ENCODE data around the gene ANKS3. TPM values are rescaled to one million over a fixed set of nuclear protein-coding genes. Genes with fewer than 3 reads are reported as not detected.

The ANKS3 gene
- total and polyA plus RNA-seq, 2 of the 8 experiments (the other 6 are each of a cell fraction or from before 2014, with no cell fraction given): 15.5 to 23.9 TPM

DNA sequence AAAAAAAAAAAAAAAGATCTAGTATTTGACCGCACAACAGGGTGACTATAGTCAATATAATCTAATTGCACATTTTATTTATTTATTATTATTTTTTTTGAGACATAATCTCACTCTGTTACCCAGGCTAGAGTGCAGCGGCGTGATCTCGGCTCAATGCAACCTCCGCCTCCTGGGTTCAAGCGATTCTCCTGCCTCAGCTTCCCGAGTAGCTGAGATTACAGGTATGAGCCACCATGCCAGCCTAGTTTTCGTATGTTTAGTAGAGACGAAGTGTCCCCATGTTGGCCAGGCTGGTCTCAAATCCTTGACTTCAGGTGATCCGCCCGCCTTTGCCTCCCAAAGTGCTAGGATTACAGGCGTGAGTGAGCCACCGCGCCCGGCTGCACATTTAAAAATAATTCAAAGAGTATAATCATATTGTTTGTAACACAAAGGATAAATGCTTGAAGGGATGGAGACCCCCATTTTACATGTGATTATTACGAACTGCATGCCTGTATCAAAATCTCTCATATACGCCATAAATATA lies 794 bp downstream of the ANKS3 start:
- H3K14ac ChIP-seq (ENCODE audit: insufficient read length): no peak overlapping the region
- H4K20me1 ChIP-seq (replicated peaks in 1 of 2; ENCODE audit: control insufficient read depth in 1 of 2, insufficient read depth in 2 of 2, low read length in 2 of 2): peaks cover 0 to 2% of the 10 kb centered on the region in 2 experiments
- H4K91ac ChIP-seq (replicated peaks; ENCODE audit: insufficient read length, low read length): no peak overlapping the region
- no peak for FAIRE-seq
- peak overlapping the region; percentile 85 to 92 for H3K4me2 ChIP-seq (ENCODE audit: insufficient read depth in 1 of 2, low read depth in 2 of 2, low read length in 2 of 2)
- peak overlapping the region; percentile 50 to 82 (median 72); a peak in 6 of 7 replicates for H3K9ac ChIP-seq (replicated peaks in 1 of 4; ENCODE audit: extremely low read depth in 1 of 4, low read depth in 3 of 4, low read length in 3 of 4)
- no peak overlapping the region for H2BK12ac ChIP-seq (ENCODE audit: low read depth, low read length)
- ChIA-PET POLR2A (ENCODE audit: partially characterized antibody) (interaction anchor here (0.8 to 3.7 kb wide), 12 partner anchors 8 to 199 kb away, joined by 3 to 17 read pairs (median 6); partner anchors contain the start of genes GLYR1, NUDT16L1, ROGDI and UBN1), CTCF (ENCODE audit: partially characterized antibody) (interaction anchor here (1.8 to 2.0 kb wide), 2 partner anchors 16 to 18 kb away, joined by 4 to 9 read pairs; no protein-coding TSS in a partner anchor)
- H3K4me1 ChIP-seq (replicated peaks in 1 of 4; ENCODE audit: control insufficient read depth in 3 of 4, insufficient read depth in 4 of 4, low read length in 3 of 4): peaks cover 0 to 4% (median 0%) of the 10 kb centered on the region in 4 experiments; a peak in 2 of 7 replicates
- no peak overlapping the region for H2AK5ac ChIP-seq (ENCODE audit: low read depth, low read length)
- H3K23ac ChIP-seq (ENCODE audit: insufficient read length): no peak overlapping the region
- H3K9me3 ChIP-seq (ENCODE audit: insufficient read depth in 2 of 2, low read depth in 1 of 2, low read length in 1 of 2): no peaks in the 10 kb centered on the region
- no peak overlapping the region for H2BK20ac ChIP-seq (ENCODE audit: low read length)
- peaks cover 0 to 4% (median under 1%) of the 10 kb centered on the region in 4 experiments; a peak in 2 of 7 replicates for H3K27me3 ChIP-seq (replicated peaks in 1 of 4; ENCODE audit: control insufficient read depth in 3 of 4, extremely low read depth in 1 of 4, insufficient read depth in 3 of 4, low read length in 3 of 4)
- peaks cover 3 to 11% (median 4%) of the 10 kb centered on the region in 4 experiments; a peak in 6 of 8 replicates for H3K36me3 ChIP-seq (ENCODE audit: control insufficient read depth in 2 of 4, insufficient read depth in 4 of 4, low read length in 3 of 4)
- no peak overlapping the region for H4K8ac ChIP-seq (ENCODE audit: extremely low read depth, insufficient read depth, low read length)
- no peak overlapping the region for H4K5ac ChIP-seq (ENCODE audit: insufficient read length, low read depth, low read length)
- DNase-seq (ENCODE audit: low read depth in 1 of 2, low spot score in 2 of 2): no peak
- 30% methylated on average over 17 of the region's 17 CpGs; no CpG with 5 or more reads in 1 of the 2 experiments for WGBS, 2 experiments (ENCODE audit: extremely low coverage in 1 of 2, insufficient coverage in 1 of 2, insufficient read length in 1 of 2, insufficient replicate concordance in 2 of 2, low coverage in 1 of 2, low lambda C conversion rate in 2 of 2, missing lambda C conversion rate in 1 of 2)
- H3K23me2 ChIP-seq (ENCODE audit: low read depth, low read length): peaks cover 10% of the 10 kb centered on the region; the same call in 1 of the 2 replicates
- no peak overlapping the region for H2BK15ac ChIP-seq (ENCODE audit: low read length)
- H2BK120ac ChIP-seq (replicated peaks; ENCODE audit: low read depth, low read length): no peak overlapping the region
- H3K79me1 ChIP-seq (ENCODE audit: low read depth, low read length): peaks cover 5% of the 10 kb centered on the region; the same call in 1 of the 2 replicates
- H3K4me3 ChIP-seq (ENCODE audit: extremely low read depth in 1 of 4, insufficient read depth in 2 of 4, low read depth in 3 of 4, low read length in 4 of 4): peak overlapping the region; percentile 59 to 97 (median 92)
- H3K18ac ChIP-seq (ENCODE audit: extremely low read depth, low read length): no peak overlapping the region
- H3K27ac ChIP-seq (ENCODE audit: low read depth, low read length): no peak overlapping the region
- H2AFZ ChIP-seq (ENCODE audit: low read length): 0 out of 2 replicates have a peak overlapping the region, but pooled peaks have one; percentile 82
- peaks cover 4 to 26% of the 10 kb centered on the region in 2 experiments; a peak in 3 of 4 replicates for H3K79me2 ChIP-seq (ENCODE audit: control insufficient read depth in 1 of 2, insufficient read depth in 2 of 2, low read length in 2 of 2)
- H3K4ac ChIP-seq (replicated peaks; ENCODE audit: insufficient read length, low read depth, low read length): no peak overlapping the region
- no peak overlapping the region for H2BK5ac ChIP-seq (ENCODE audit: low read depth, low read length)
- H3K56ac ChIP-seq (replicated peaks; ENCODE audit: insufficient read length, low read depth, low read length): no peak overlapping the region
- TF ChIP-seq EGR1 (IDR thresholded peaks at IDR 0.05; ENCODE audit: borderline replicate concordance, low read depth, low read length) (no peak), HDAC6 (IDR thresholded peaks at IDR 0.05; ENCODE audit: low read depth, low read length) (no peak), POLR2AphosphoS5 (IDR thresholded peaks at IDR 0.05; ENCODE audit: low read depth, low read length) (no peak), RXRA (IDR thresholded peaks at IDR 0.05; ENCODE audit: insufficient read depth, low read depth, low read length) (no peak), SIN3A (conservative IDR thresholded peaks at IDR 0.05 in 1 of 2, IDR thresholded peaks at IDR 0.05 in 1 of 2; ENCODE audit: low read depth in 1 of 2, low read length in 2 of 2) (no peak), BACH1 (IDR thresholded peaks at IDR 0.05; ENCODE audit: low read length) (no peak), TCF12 (IDR thresholded peaks at IDR 0.05; ENCODE audit: low read depth, low read length) (no peak), JUND (IDR thresholded peaks at IDR 0.05; ENCODE audit: low read length) (no peak), SP2 (IDR thresholded peaks at IDR 0.05; ENCODE audit: low read length) (no peak), EP300 (IDR thresholded peaks at IDR 0.05; ENCODE audit: borderline replicate concordance in 1 of 2, low read depth in 2 of 2, low read length in 2 of 2) (no peak)

Measured in H1 (cell line).